ENCODE data around the gene AFAP1L1. TPM values are rescaled to one million over a fixed set of nuclear protein-coding genes. Genes with fewer than 3 reads are reported as not detected.
A peak's percentile ranks its signal among the peaks of the same experiment; 100 is the strongest.

Gene AFAP1L1
- total RNA-seq, 2 experiments from 2014 or later: not detected

- Histone ChIP-seq H4K20me1 (ENCODE audit: insufficient read depth, low read length) (no peaks in the 10 kb centered on the region), H2AFZ (ENCODE audit: low read length) (no peak overlapping the region), H3K4me3 (ENCODE audit: low read depth, low read length, poor library complexity, severe bottlenecking) (no peak overlapping the region), H3K79me2 (ENCODE audit: insufficient read depth, low read depth, low read length) (no peaks in the 10 kb centered on the region), H3K4me1 (ENCODE audit: insufficient read depth, low read length, poor library complexity, severe bottlenecking) (no peaks in the 10 kb centered on the region), H3K9me2 (ENCODE audit: insufficient read depth, low read length) (no peaks in the 10 kb centered on the region), H3K9me3 (ENCODE audit: low read length) (no peaks in the 10 kb centered on the region), H3K27ac (ENCODE audit: low read depth, low read length, poor library complexity, severe bottlenecking) (no peak overlapping the region), H3K36me3 (ENCODE audit: insufficient read depth, low read length) (no peaks in the 10 kb centered on the region), H3K4me2 (ENCODE audit: low read length) (no peak overlapping the region)
- intact Hi-C loops (cut with micrococcal nuclease; ENCODE audit: unreplicated experiment): no loop called here
- ChIA-PET CTCF (ENCODE audit: unreplicated experiment) (no interaction called here), POLR2A (no interaction called here)
- TF ChIP-seq, protein P1, sequence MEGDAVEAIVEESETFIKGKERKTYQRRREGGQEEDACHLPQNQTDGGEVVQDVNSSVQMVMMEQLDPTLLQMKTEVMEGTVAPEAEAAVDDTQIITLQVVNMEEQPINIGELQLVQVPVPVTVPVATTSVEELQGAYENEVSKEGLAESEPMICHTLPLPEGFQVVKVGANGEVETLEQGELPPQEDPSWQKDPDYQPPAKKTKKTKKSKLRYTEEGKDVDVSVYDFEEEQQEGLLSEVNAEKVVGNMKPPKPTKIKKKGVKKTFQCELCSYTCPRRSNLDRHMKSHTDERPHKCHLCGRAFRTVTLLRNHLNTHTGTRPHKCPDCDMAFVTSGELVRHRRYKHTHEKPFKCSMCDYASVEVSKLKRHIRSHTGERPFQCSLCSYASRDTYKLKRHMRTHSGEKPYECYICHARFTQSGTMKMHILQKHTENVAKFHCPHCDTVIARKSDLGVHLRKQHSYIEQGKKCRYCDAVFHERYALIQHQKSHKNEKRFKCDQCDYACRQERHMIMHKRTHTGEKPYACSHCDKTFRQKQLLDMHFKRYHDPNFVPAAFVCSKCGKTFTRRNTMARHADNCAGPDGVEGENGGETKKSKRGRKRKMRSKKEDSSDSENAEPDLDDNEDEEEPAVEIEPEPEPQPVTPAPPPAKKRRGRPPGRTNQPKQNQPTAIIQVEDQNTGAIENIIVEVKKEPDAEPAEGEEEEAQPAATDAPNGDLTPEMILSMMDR (conservative IDR thresholded peaks at IDR 0.05; ENCODE audit: low read length): no peak
- TF ChIP-seq EZH2phosphoT487 (IDR thresholded peaks at IDR 0.05; ENCODE audit: borderline replicate concordance, low read depth, low read length): no peak
- DNase-seq (ENCODE audit: low spot score): no peak
- BruUV-seq (replicated peaks): no TSS peak
These were observed 35.8 kb upstream of the AFAP1L1 start for GRCh38 chr5:149235841-149236240.

GRCh38 chr5:149237662-149238061 lies 34.0 kb upstream of the AFAP1L1 start:
- no peak overlapping the region for H3K27ac ChIP-seq (ENCODE audit: low read depth, low read length, poor library complexity, severe bottlenecking)
- H3K36me3 ChIP-seq (ENCODE audit: insufficient read depth, low read length): no peaks in the 10 kb centered on the region
- no peak overlapping the region for H3K4me2 ChIP-seq (ENCODE audit: low read length)
- CTCF ChIA-PET (ENCODE audit: unreplicated experiment): no interaction called here
- no peak overlapping the region for H2AFZ ChIP-seq (ENCODE audit: low read length)
- POLR2A ChIA-PET: interaction anchor here (0.6 kb wide), 1 partner anchor 574 kb away, joined by 4 read pairs; no protein-coding TSS in a partner anchor
- no peaks in the 10 kb centered on the region for H3K9me3 ChIP-seq (ENCODE audit: low read length)
- TF ChIP-seq, protein P1 (conservative IDR thresholded peaks at IDR 0.05; ENCODE audit: low read length): peak; percentile 26
- no peak for TF ChIP-seq EZH2phosphoT487 (IDR thresholded peaks at IDR 0.05; ENCODE audit: borderline replicate concordance, low read depth, low read length)
- no TSS peak for BruUV-seq (replicated peaks)
- no peaks in the 10 kb centered on the region for H3K4me1 ChIP-seq (ENCODE audit: insufficient read depth, low read length, poor library complexity, severe bottlenecking)
- intact Hi-C loops (cut with micrococcal nuclease; ENCODE audit: unreplicated experiment): no loop called here
- no peaks in the 10 kb centered on the region for H3K79me2 ChIP-seq (ENCODE audit: insufficient read depth, low read depth, low read length)
- no peak for DNase-seq (ENCODE audit: low spot score)
- no peaks in the 10 kb centered on the region for H3K9me2 ChIP-seq (ENCODE audit: insufficient read depth, low read length)
- H4K20me1 ChIP-seq (ENCODE audit: insufficient read depth, low read length): no peaks in the 10 kb centered on the region
- no peak overlapping the region for H3K4me3 ChIP-seq (ENCODE audit: low read depth, low read length, poor library complexity, severe bottlenecking)

GRCh38 chr5:149238540-149238939 lies 33.1 kb upstream of the AFAP1L1 start:
- Histone ChIP-seq H3K79me2 (ENCODE audit: insufficient read depth, low read depth, low read length) (no peaks in the 10 kb centered on the region), H3K9me3 (ENCODE audit: low read length) (no peaks in the 10 kb centered on the region), H3K27ac (ENCODE audit: low read depth, low read length, poor library complexity, severe bottlenecking) (no peak overlapping the region), H3K4me2 (ENCODE audit: low read length) (no peak overlapping the region), H3K4me3 (ENCODE audit: low read depth, low read length, poor library complexity, severe bottlenecking) (no peak overlapping the region), H3K36me3 (ENCODE audit: insufficient read depth, low read length) (no peaks in the 10 kb centered on the region), H2AFZ (ENCODE audit: low read length) (no peak overlapping the region), H4K20me1 (ENCODE audit: insufficient read depth, low read length) (no peaks in the 10 kb centered on the region), H3K9me2 (ENCODE audit: insufficient read depth, low read length) (no peaks in the 10 kb centered on the region), H3K4me1 (ENCODE audit: insufficient read depth, low read length, poor library complexity, severe bottlenecking) (no peaks in the 10 kb centered on the region)
- intact Hi-C loops (cut with micrococcal nuclease; ENCODE audit: unreplicated experiment): no loop called here
- ChIA-PET POLR2A (no interaction called here), CTCF (ENCODE audit: unreplicated experiment) (no interaction called here)
- TF ChIP-seq EZH2phosphoT487 (IDR thresholded peaks at IDR 0.05; ENCODE audit: borderline replicate concordance, low read depth, low read length): no peak
- TF ChIP-seq, protein P1 (conservative IDR thresholded peaks at IDR 0.05; ENCODE audit: low read length): no peak
- no TSS peak for BruUV-seq (replicated peaks)
- DNase-seq (ENCODE audit: low spot score): no peak

All from OCI-LY7 (cell line).